Type B pancreatic cell (in vitro differentiated cells): ENCODE results near the gene PDLIM5. TPM values are rescaled to one million over a fixed set of nuclear protein-coding genes. Genes with fewer than 3 reads are reported as not detected.
"Not testable (repeated sequence)": the region's sequence is repeated elsewhere in the genome, so short reads cannot be mapped to it uniquely, and the experiment has no call there.

Experiments used
- DNase-seq: peaks from one replicate; pipeline ENCODE4 v3.0.0; 2021; ENCODE audit warnings: mixed read lengths; ENCODE audit not compliant: unreplicated experiment; ENCODE audit errors: extremely low spot score
- H3K27ac Mint-ChIP-seq: 2 replicates; pipeline ENCODE4 v1.8.0; 2021; ENCODE audit warnings: mild to moderate bottlenecking, mixed read lengths
- H3K27me3 Mint-ChIP-seq: 2 replicates; pipeline ENCODE4 v1.8.0; 2021; ENCODE audit warnings: mixed read lengths
- H3K36me3 Mint-ChIP-seq: 2 replicates; pipeline ENCODE4 v1.8.0; 2021; ENCODE audit warnings: mixed read lengths
- H3K4me1 Mint-ChIP-seq: one replicate; pipeline ENCODE4 v1.8.0; 2021; ENCODE audit warnings: mixed read lengths; ENCODE audit not compliant: unreplicated experiment
- H3K4me3 Mint-ChIP-seq: 2 replicates; pipeline ENCODE4 v1.8.0; 2021; ENCODE audit warnings: mild to moderate bottlenecking, mixed read lengths
- H3K9me3 Mint-ChIP-seq: 2 replicates; pipeline ENCODE4 v1.8.0; 2021; ENCODE audit warnings: mixed read lengths
- CTCF ChIP-seq: fragments of 200-600 bp; sonication (generic); conservative IDR thresholded peaks from 2 replicates; pipeline ENCODE4 v1.5.0; 2021; ENCODE audit warnings: antibody characterized with exemption, mild to moderate bottlenecking
- total RNA-seq: library from RNA; stranded (reverse); gene quantifications from 2 replicates; pipeline ENCODE4 v1.2.1, GENCODE V29; 2021; ENCODE audit warnings: low replicate concordance

The PDLIM5 gene
- total RNA-seq, 1 donor from 2014 or later, result 76.7 TPM

GRCh38 chr4:94477227-94477626, 25.5 kb downstream of the PDLIM5 start:
- TF ChIP-seq CTCF, result no peak
- no peaks in the 10 kb centered on the region for H3K27me3 Mint-ChIP-seq
- no peak overlapping the region for H3K4me3 Mint-ChIP-seq
- H3K36me3 Mint-ChIP-seq, result peaks cover 8% of the 10 kb centered on the region
- no peak overlapping the region for H3K27ac Mint-ChIP-seq
- DNase-seq, result no peak
- no peaks in the 10 kb centered on the region for H3K9me3 Mint-ChIP-seq
- H3K4me1 Mint-ChIP-seq, result peaks cover 15% of the 10 kb centered on the region

DNA sequence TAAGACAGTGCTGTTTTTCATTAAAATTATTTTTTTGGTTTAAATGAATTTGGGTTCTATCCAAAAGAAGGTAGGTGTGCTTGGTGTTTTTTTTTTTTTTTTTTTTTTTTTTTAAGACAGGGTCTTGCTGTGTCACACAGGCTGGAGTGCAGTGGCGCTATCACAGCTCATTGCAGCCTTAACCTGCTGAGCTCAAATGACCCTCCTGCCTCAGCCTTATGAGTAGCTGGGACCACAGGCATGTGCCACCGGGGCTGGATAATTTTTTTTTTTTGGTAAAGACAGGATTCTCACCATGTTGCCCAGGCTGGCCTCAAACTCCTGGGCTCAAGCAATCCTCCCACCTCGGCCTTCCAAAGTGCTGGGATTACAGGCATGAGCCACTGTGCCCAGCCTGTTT, 27.1 kb downstream of the PDLIM5 start:
- H3K27ac Mint-ChIP-seq, H3K36me3 Mint-ChIP-seq, H3K27me3 Mint-ChIP-seq, H3K4me3 Mint-ChIP-seq, DNase-seq, H3K9me3 Mint-ChIP-seq: not testable (repeated sequence)
- peaks cover 11% of the 10 kb centered on the region for H3K4me1 Mint-ChIP-seq

- no peaks in the 10 kb centered on the region for H3K27me3 Mint-ChIP-seq
- no peak overlapping the region for H3K4me3 Mint-ChIP-seq
- H3K27ac Mint-ChIP-seq, result no peak overlapping the region
- peaks cover 2% of the 10 kb centered on the region for H3K36me3 Mint-ChIP-seq
- no peak for TF ChIP-seq CTCF
- DNase-seq, result no peak
- peaks cover 10% of the 10 kb centered on the region for H3K4me1 Mint-ChIP-seq
- H3K9me3 Mint-ChIP-seq, result no peaks in the 10 kb centered on the region
Measured at GRCh38 chr4:94479358-94480141, 27.8 kb downstream of the PDLIM5 start.

DNA sequence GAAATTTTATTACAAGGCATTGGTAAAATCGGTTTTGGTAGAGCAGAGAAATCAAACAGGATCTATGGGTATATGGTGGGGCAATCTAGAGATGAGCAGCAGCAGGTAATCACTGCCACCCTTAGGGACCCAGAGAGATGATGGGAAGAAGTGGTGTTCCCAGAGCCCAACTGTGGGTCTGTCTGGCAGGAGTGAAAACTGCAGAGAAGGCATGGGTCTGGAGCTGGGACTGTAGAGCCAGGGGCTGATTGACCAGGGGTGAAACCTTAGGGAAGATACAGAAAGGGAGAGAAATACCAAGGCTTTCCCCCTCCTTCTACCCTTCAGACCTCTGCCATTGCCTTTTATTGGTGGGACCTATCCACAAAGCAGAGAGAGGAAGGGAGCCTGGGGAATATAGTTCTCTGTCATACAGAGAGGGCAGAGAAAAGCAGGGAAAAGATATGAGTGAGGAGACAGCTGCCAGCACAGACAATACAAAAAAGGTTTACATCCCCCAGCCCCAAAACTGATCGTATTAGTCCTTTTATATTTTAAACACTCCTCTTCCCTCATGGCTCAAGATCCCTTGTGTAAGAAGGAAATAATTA, 28.7 kb downstream of the PDLIM5 start:
- no peak overlapping the region for H3K4me3 Mint-ChIP-seq
- TF ChIP-seq CTCF, result no peak
- H3K4me1 Mint-ChIP-seq, result peaks cover 10% of the 10 kb centered on the region
- no peaks in the 10 kb centered on the region for H3K27me3 Mint-ChIP-seq
- H3K36me3 Mint-ChIP-seq, result peaks cover 6% of the 10 kb centered on the region
- no peak for DNase-seq
- H3K27ac Mint-ChIP-seq, result no peak overlapping the region
- H3K9me3 Mint-ChIP-seq, result no peaks in the 10 kb centered on the region

GRCh38 chr4:94483895-94484294, 32.2 kb downstream of the PDLIM5 start:
- peaks cover 6% of the 10 kb centered on the region for H3K36me3 Mint-ChIP-seq
- H3K4me3 Mint-ChIP-seq, result no peak overlapping the region
- H3K4me1 Mint-ChIP-seq, result peaks cover 10% of the 10 kb centered on the region
- TF ChIP-seq CTCF, result no peak
- H3K27ac Mint-ChIP-seq, result no peak overlapping the region
- H3K27me3 Mint-ChIP-seq, result no peaks in the 10 kb centered on the region
- no peak for DNase-seq
- no peaks in the 10 kb centered on the region for H3K9me3 Mint-ChIP-seq

GRCh38 chr4:94484818-94485217, 33.1 kb downstream of the PDLIM5 start:
- no peaks in the 10 kb centered on the region for H3K9me3 Mint-ChIP-seq
- peaks cover 6% of the 10 kb centered on the region for H3K36me3 Mint-ChIP-seq
- no peak for TF ChIP-seq CTCF
- peaks cover 13% of the 10 kb centered on the region for H3K4me1 Mint-ChIP-seq
- no peak overlapping the region for H3K27ac Mint-ChIP-seq
- H3K27me3 Mint-ChIP-seq, result no peaks in the 10 kb centered on the region
- H3K4me3 Mint-ChIP-seq, result no peak overlapping the region
- DNase-seq, result no peak
